NCI-H2227 (cell line): ENCODE results near the gene ATF7IP.
A peak's percentile ranks its signal among the peaks of the same experiment; 100 is the strongest.
"Not testable (repeated sequence)": the region's sequence is repeated elsewhere in the genome, so short reads cannot be mapped to it uniquely, and the experiment has no call there.

Experiments
- DNase-seq: peaks from one replicate; lab custom pipeline; 2025; ENCODE audit not compliant: unreplicated experiment; lab: John Stamatoyannopoulos, UW

The ATF7IP gene

GRCh38 chr12:14365294-14366208 lies at the start of gene ATF7IP:
Gene ATF7IP, plus strand, starts transcription at chr12:14365682. Its CDS starts 58,234 bp downstream, at chr12:14423916.
- DNase-seq = peak; percentile 95

GRCh38 chr12:14317362-14318146 lies 47.9 kb upstream of the ATF7IP start:
- no peak for DNase-seq

- not testable (repeated sequence) for DNase-seq
Measured at GRCh38 chr12:14319704-14320427, 45.6 kb upstream of the ATF7IP start.

- no peak for DNase-seq
Measured at GRCh38 chr12:14322403-14322802, 43.1 kb upstream of the ATF7IP start.

- DNase-seq = no peak
Measured at GRCh38 chr12:14325716-14326343, 39.7 kb upstream of the ATF7IP start.

GRCh38 chr12:14326699-14327098 lies 38.8 kb upstream of the ATF7IP start:
- no peak for DNase-seq

- no peak for DNase-seq
Measured at GRCh38 chr12:14327711-14328110, 37.8 kb upstream of the ATF7IP start.

GRCh38 chr12:14332482-14332881 lies 33.0 kb upstream of the ATF7IP start:
- no peak for DNase-seq

GRCh38 chr12:14340371-14340770 lies 25.1 kb upstream of the ATF7IP start:
- no peak for DNase-seq

- not testable (repeated sequence) for DNase-seq
Measured at GRCh38 chr12:14351524-14351923, 14.0 kb upstream of the ATF7IP start.

GRCh38 chr12:14352066-14352465 lies 13.4 kb upstream of the ATF7IP start:
- DNase-seq = not testable (repeated sequence)

- DNase-seq = not testable (repeated sequence)
Measured at GRCh38 chr12:14354665-14355064, 10.8 kb upstream of the ATF7IP start.

GRCh38 chr12:14356147-14356546 lies 9.3 kb upstream of the ATF7IP start:
- DNase-seq = no peak

- no peak for DNase-seq
Measured at GRCh38 chr12:14357486-14357885, 8.0 kb upstream of the ATF7IP start.

GRCh38 chr12:14362352-14362751 lies 3.1 kb upstream of the ATF7IP start:
- DNase-seq = no peak

GRCh38 chr12:14364583-14365271 lies 755 bp upstream of the ATF7IP start:
- no peak for DNase-seq

- no peak for DNase-seq
Measured at GRCh38 chr12:14366209-14367039, 942 bp downstream of the ATF7IP start.

- DNase-seq = no peak
Measured at GRCh38 chr12:14367040-14367661, 1.7 kb downstream of the ATF7IP start.

- DNase-seq = no peak
Measured at GRCh38 chr12:14369311-14369710, 3.8 kb downstream of the ATF7IP start.
